Osteoblast (primary cell): Measurements from ENCODE around the gene NR4A2. TPM values are rescaled to one million over a fixed set of nuclear protein-coding genes. Genes with fewer than 3 reads are reported as not detected.

Experiments
- DNase-seq: peaks from one replicate; pipeline ENCODE4 v3.0.0; 2011; ENCODE audit warnings: low spot score, mixed read lengths; ENCODE audit not compliant: insufficient read length; ENCODE audit errors: missing footprints
- H2AFZ ChIP-seq: 2 replicates; pipeline ENCODE4 v1.6.0; 2011; ENCODE audit warnings: mild to moderate bottlenecking, low read length
- H3K27ac ChIP-seq: 2 replicates; pipeline ENCODE4 v1.5.1; 2011; ENCODE audit warnings: mild to moderate bottlenecking, low read depth, low read length, moderate library complexity
- H3K27me3 ChIP-seq: 2 replicates; pipeline ENCODE4 v1.6.0; 2012; ENCODE audit warnings: mild to moderate bottlenecking, control low read depth, inconsistent platforms, low read length, moderate library complexity; ENCODE audit not compliant: insufficient read depth
- H3K36me3 ChIP-seq: 2 replicates; pipeline ENCODE4 v1.5.1; 2011; ENCODE audit warnings: mild to moderate bottlenecking, low read length, control low read depth, moderate library complexity; ENCODE audit not compliant: insufficient read depth
- H3K4me1 ChIP-seq: 2 replicates; pipeline ENCODE4 v1.5.1; 2011; ENCODE audit warnings: mild to moderate bottlenecking, low read length, control low read depth, moderate library complexity; ENCODE audit not compliant: insufficient read depth
- H3K4me2 ChIP-seq: 2 replicates; pipeline ENCODE4 v1.6.0; 2011; ENCODE audit warnings: mild to moderate bottlenecking, low read length; ENCODE audit not compliant: insufficient read depth
- H3K4me3 ChIP-seq: fragments of 200-600 bp; sonication (generic); 3 replicates; pipeline ENCODE4 v1.5.1; 2012; ENCODE audit warnings: mild to moderate bottlenecking, low read length, inconsistent platforms; ENCODE audit not compliant: insufficient read depth
- H3K79me2 ChIP-seq: 2 replicates; pipeline ENCODE4 v1.6.0; 2012; ENCODE audit warnings: mild to moderate bottlenecking, low read length, control low read depth, inconsistent platforms; ENCODE audit not compliant: insufficient read depth
- H3K9me3 ChIP-seq: 2 replicates; pipeline ENCODE4 v1.5.1; 2011; ENCODE audit warnings: low read depth, low read length, control low read depth
- H4K20me1 ChIP-seq: 2 replicates; pipeline ENCODE4 v1.6.0; 2012; ENCODE audit warnings: mild to moderate bottlenecking, low read length, control low read depth; ENCODE audit not compliant: insufficient read depth
- CTCF ChIP-seq: IDR thresholded peaks from 2 replicates; pipeline ENCODE4 v1.5.1; 2011; ENCODE audit warnings: mild to moderate bottlenecking, low read depth, low read length, moderate library complexity; ENCODE audit errors: extremely low read depth
- total RNA-seq: library from RNA; depleted of rRNA; stranded (reverse); fragments of >200 nt; gene quantifications from 2 replicates; pipeline ENCODE4 v1.2.3, GENCODE V29; 2012

NR4A2 gene
- total RNA-seq, 1 donor = 0.72 TPM

GRCh38 chr2:156320486-156321098, 11.9 kb downstream of the NR4A2 start:
- peaks cover 31% of the 10 kb centered on the region for H3K27me3 ChIP-seq
- H2AFZ ChIP-seq = peak overlapping the region; percentile 89
- H3K27ac ChIP-seq = no peak overlapping the region
- no peaks in the 10 kb centered on the region for H3K9me3 ChIP-seq
- H3K4me3 ChIP-seq = peak overlapping the region; percentile 71
- peak overlapping the region; percentile 91 for H3K4me2 ChIP-seq
- no peaks in the 10 kb centered on the region for H3K36me3 ChIP-seq
- H4K20me1 ChIP-seq = no peaks in the 10 kb centered on the region
- peaks cover 16% of the 10 kb centered on the region for H3K4me1 ChIP-seq
- peak; percentile 2 for TF ChIP-seq CTCF
- DNase-seq = peak; percentile 79
- H3K79me2 ChIP-seq = no peaks in the 10 kb centered on the region

- peak; percentile 8 for TF ChIP-seq CTCF
- no peaks in the 10 kb centered on the region for H4K20me1 ChIP-seq
- peak; percentile 80 for DNase-seq
- H3K4me3 ChIP-seq = peak overlapping the region; percentile 71
- H3K27ac ChIP-seq = no peak overlapping the region
- no peaks in the 10 kb centered on the region for H3K79me2 ChIP-seq
- peaks cover 31% of the 10 kb centered on the region for H3K27me3 ChIP-seq
- no peaks in the 10 kb centered on the region for H3K36me3 ChIP-seq
- peaks cover 16% of the 10 kb centered on the region for H3K4me1 ChIP-seq
- peak overlapping the region; percentile 91 for H3K4me2 ChIP-seq
- H2AFZ ChIP-seq = peak overlapping the region; percentile 89
- no peaks in the 10 kb centered on the region for H3K9me3 ChIP-seq
These were observed 12.6 kb downstream of the NR4A2 start for GRCh38 chr2:156319811-156320485.

DNA sequence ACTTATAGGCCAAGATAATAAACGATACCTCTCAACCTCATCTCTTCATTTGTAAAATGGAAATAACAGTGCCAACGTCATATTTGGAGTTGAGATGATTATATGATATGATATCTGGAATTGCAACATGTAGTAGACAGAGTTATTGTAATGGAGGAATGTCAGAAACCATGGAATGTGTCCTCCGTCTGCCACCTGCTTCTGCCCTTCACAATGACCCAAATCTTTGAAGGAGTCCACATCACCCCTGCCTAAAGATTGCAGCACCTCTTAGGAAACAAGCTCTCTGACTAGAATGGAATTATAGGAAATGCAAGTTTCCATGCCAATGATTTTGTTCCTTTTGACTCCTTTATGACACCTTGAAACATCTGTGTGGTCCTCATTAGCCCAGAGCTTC, 14.9 kb downstream of the NR4A2 start:
- no peaks in the 10 kb centered on the region for H3K79me2 ChIP-seq
- no peaks in the 10 kb centered on the region for H3K36me3 ChIP-seq
- no peak for TF ChIP-seq CTCF
- no peak overlapping the region for H3K27ac ChIP-seq
- H2AFZ ChIP-seq = no peak overlapping the region
- no peak overlapping the region for H3K4me3 ChIP-seq
- H3K4me1 ChIP-seq = peaks cover 16% of the 10 kb centered on the region
- H3K9me3 ChIP-seq = no peaks in the 10 kb centered on the region
- peaks cover 28% of the 10 kb centered on the region for H3K27me3 ChIP-seq
- H4K20me1 ChIP-seq = no peaks in the 10 kb centered on the region
- no peak overlapping the region for H3K4me2 ChIP-seq
- DNase-seq = no peak

DNA sequence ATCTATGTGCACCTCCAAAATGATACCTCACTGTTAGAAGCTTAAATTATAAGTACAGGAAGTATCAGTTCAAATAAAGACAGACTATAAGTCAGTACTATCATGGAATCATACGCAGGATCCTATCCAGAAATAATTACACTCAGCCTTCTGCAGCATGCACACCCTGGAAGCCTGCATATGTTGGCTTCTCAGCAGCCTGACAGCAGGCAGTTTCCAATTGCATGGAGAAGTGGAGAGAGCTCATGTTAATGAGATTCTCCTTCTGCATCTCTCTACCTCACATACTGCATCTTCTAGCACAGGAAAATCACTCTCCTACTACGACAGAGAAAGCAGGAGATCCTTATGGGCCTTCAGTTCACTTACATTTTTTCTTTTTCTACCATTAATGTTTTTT, 20.5 kb downstream of the NR4A2 start:
- Histone ChIP-seq H3K4me2 (no peak overlapping the region), H3K79me2 (no peaks in the 10 kb centered on the region), H2AFZ (no peak overlapping the region), H3K36me3 (no peaks in the 10 kb centered on the region), H3K27ac (no peak overlapping the region), H4K20me1 (no peaks in the 10 kb centered on the region), H3K27me3 (peaks cover 8% of the 10 kb centered on the region), H3K4me1 (no peaks in the 10 kb centered on the region), H3K4me3 (no peak overlapping the region), H3K9me3 (no peaks in the 10 kb centered on the region)
- no peak for TF ChIP-seq CTCF
- DNase-seq = no peak
